Neural cell (in vitro differentiated cells): ENCODE results near the gene XPR1.

ENCODE experiments used
- CTCF ChIP-seq: fragments of 450-650 bp; IDR thresholded peaks from 2 replicates; pipeline ENCODE4 v1.5.1; 2014; ENCODE audit warnings: antibody characterized with exemption, mild to moderate bottlenecking, moderate library complexity; ENCODE audit not compliant: poor library complexity, severe bottlenecking
- EZH2 ChIP-seq: fragments of 200-600, 300-800 bp; shearing (Covaris generic), sonication (generic); IDR thresholded peaks from 2 replicates; pipeline ENCODE4 v1.6.1; 2014; ENCODE audit warnings: antibody characterized with exemption, low read length, borderline replicate concordance, mild to moderate bottlenecking; ENCODE audit not compliant: insufficient read depth, poor library complexity, severe bottlenecking
- MXI1 ChIP-seq: fragments of 450-650 bp; conservative IDR thresholded peaks from 2 replicates; pipeline ENCODE4 v1.6.1; 2014; ENCODE audit warnings: antibody characterized with exemption, mild to moderate bottlenecking; ENCODE audit not compliant: poor library complexity, severe bottlenecking
- POLR2AphosphoS5 ChIP-seq: IDR thresholded peaks from 2 replicates; pipeline ENCODE4 v1.6.1; 2012
- RAD21 ChIP-seq: fragments of 450-650 bp; conservative IDR thresholded peaks from 2 replicates; pipeline ENCODE4 v1.6.1; 2014; ENCODE audit warnings: antibody characterized with exemption, mild to moderate bottlenecking, moderate library complexity
- SMC3 ChIP-seq: fragments of 450-650 bp; conservative IDR thresholded peaks from 2 replicates; pipeline ENCODE4 v1.6.1; 2014; ENCODE audit warnings: antibody characterized with exemption, mild to moderate bottlenecking, moderate library complexity; ENCODE audit not compliant: poor library complexity

- TF ChIP-seq CTCF, result no peak
- no peak for TF ChIP-seq POLR2AphosphoS5
- TF ChIP-seq RAD21, result no peak
- no peak for TF ChIP-seq EZH2
- no peak for TF ChIP-seq SMC3
- no peak for TF ChIP-seq MXI1
Measured at GRCh38 chr1:180934563-180934962, 302.7 kb downstream of the XPR1 start.
